Measurements from ENCODE around the gene CRELD1.

GRCh38 chr3:9980251-9980650 lies 46.6 kb downstream of the CRELD1 start:
- TF ChIP-seq CTCF (IDR thresholded peaks at IDR 0.05): no peak
- TF ChIP-seq POLR2AphosphoS5 (IDR thresholded peaks at IDR 0.05; ENCODE audit: low read depth, low read length): no peak
- TF ChIP-seq REST (IDR thresholded peaks at IDR 0.05; ENCODE audit: low read depth, low read length): no peak
- no peak for TF ChIP-seq ZBTB33 (IDR thresholded peaks at IDR 0.05; ENCODE audit: borderline replicate concordance, low read depth)
- no peak for TF ChIP-seq SIN3A (IDR thresholded peaks at IDR 0.05; ENCODE audit: borderline replicate concordance, low read depth, low read length)
- no peak for TF ChIP-seq EP300 (IDR thresholded peaks at IDR 0.05; ENCODE audit: borderline replicate concordance in 1 of 2, low read depth in 1 of 2, low read length in 1 of 2)
- no peak for TF ChIP-seq NFIC (IDR thresholded peaks at IDR 0.05; ENCODE audit: borderline replicate concordance)
- TF ChIP-seq TAF1 (IDR thresholded peaks at IDR 0.05; ENCODE audit: borderline replicate concordance, low read depth, low read length): no peak
- no peak for TF ChIP-seq EZH2phosphoT487 (IDR thresholded peaks at IDR 0.05; ENCODE audit: borderline replicate concordance, low read depth)
- TF ChIP-seq TCF12 (IDR thresholded peaks at IDR 0.05): no peak
- no peak for TF ChIP-seq RFX5 (IDR thresholded peaks at IDR 0.05; ENCODE audit: low read length)
- TF ChIP-seq SMC3 (IDR thresholded peaks at IDR 0.05; ENCODE audit: low read depth, low read length): no peak
- no peak for TF ChIP-seq FOXM1 (IDR thresholded peaks at IDR 0.05; ENCODE audit: low read depth)
- no peak for TF ChIP-seq GABPA (IDR thresholded peaks at IDR 0.05; ENCODE audit: low read depth)
